Stomach (tissue), 9 donors: ENCODE data around the gene RIOX2. TPM values are rescaled to one million over a fixed set of nuclear protein-coding genes. Genes with fewer than 3 reads are reported as not detected.

ENCODE experiments used
- DNase-seq, 2 donors: peaks; one replicate each; pipeline versions ENCODE4 v3.0.0 to v3.0.0-alpha.2; 2013 to 2019
- H3K27ac ChIP-seq, 5 donors: fragments of 200-600 bp in 4 of 5; sonication (generic) in 4 of 5; one replicate each; pipeline ENCODE4 v1.5.1; 2013 to 2019; ENCODE audit warnings: mild to moderate bottlenecking in 1 of 5, moderate library complexity in 1 of 5
- H3K27me3 ChIP-seq, 3 donors: fragments of 200-600 bp; sonication (generic); one replicate each; pipeline ENCODE4 v1.5.1; 2017 to 2019; ENCODE audit warnings: mixed run types in 1 of 3
- H3K36me3 ChIP-seq, 4 donors: fragments of 200-600 bp; sonication (generic); 1 replicate in 3 of 4; 2 replicates in 1 of 4; pipeline ENCODE4 v1.5.1; 2016 to 2019
- H3K4me1 ChIP-seq, 4 donors: fragments of 200-600 bp; sonication (generic); one replicate each; pipeline ENCODE4 v1.5.1; 2016 to 2019
- H3K4me3 ChIP-seq, 4 donors: fragments of 200-600 bp; sonication (generic) in 3 of 4; one replicate each; pipeline ENCODE4 v1.5.1; 2016 to 2019; ENCODE audit warnings: mild to moderate bottlenecking in 1 of 4
- H3K9me3 ChIP-seq, 4 donors: fragments of 200-600 bp; sonication (generic); one replicate each; pipeline ENCODE4 v1.5.1; 2016 to 2019
- EP300 ChIP-seq: sonication (generic); formaldehyde crosslinking; IDR thresholded peaks from one replicate; pipeline ENCODE4 v1.6.1; 2017; ENCODE audit warnings: antibody characterized with exemption
- POLR2A ChIP-seq, 4 donors: fragments of 450-650 bp; IDR thresholded peaks; one replicate each; pipeline ENCODE4 v1.6.1; 2016; ENCODE audit warnings: antibody characterized with exemption in 4 of 4, control low read depth in 2 of 4, mild to moderate bottlenecking in 1 of 4, moderate library complexity in 1 of 4
- POLR2AphosphoS5 ChIP-seq, 3 donors: sonication (generic); formaldehyde crosslinking; IDR thresholded peaks; one replicate each; pipeline ENCODE4 v1.6.1; 2016; ENCODE audit warnings: antibody characterized with exemption in 3 of 3
- WGBS, 5 donors: extraction: QIAGEN DNeasy Blood & Tissue Kit in 3 of 5; methylation state at CpG; one replicate each; pipeline versions ENCODE4 v1.1.5 to v1.1.7; 2013 to 2018; 5-methylcytosine and 5-hydroxymethylcytosine counted together
- intact Hi-C: fragments of 100-400 bp; cut with DNase I; formaldehyde crosslinking; loops from one replicate; pipeline ENCODE4 v1.15.1; 2023; ENCODE audit warnings: low total_unique reads
- polyA plus RNA-seq, 3 donors: library from polyadenylated mRNA; stranded (reverse); fragments of 200-250 nt; gene quantifications; one replicate each; pipeline ENCODE4 v1.2.3, GENCODE V29; 2013
- total RNA-seq, 5 donors: library from RNA; depleted of rRNA; stranded (reverse); fragments of >200 nt; gene quantifications; one replicate each; pipeline versions ENCODE4 v1.1.0 to v1.2.3, GENCODE V29; 2014 to 2016
- TF ChIP-seq, protein P1 (sequence below), 7 experiments: fragments of 450-650 bp in 4 of 7; fragments of 200-600 bp in 3 of 7; sonication (generic) in 3 of 7; IDR thresholded peaks; one replicate each; pipeline ENCODE4 v1.5.1; 2016 to 2019; ENCODE audit warnings: antibody characterized with exemption in 7 of 7, control low read depth in 2 of 7, mild to moderate bottlenecking in 1 of 7
- donor health status: healthy with polysubstance abuse.
- donor health status: Bipolar disorder and iron deficiency.
- donor health status: healthy.

Gene RIOX2
- total and polyA plus RNA-seq, 8 donors, result 0.58 to 28.1 (median 17.0) TPM

DNA sequence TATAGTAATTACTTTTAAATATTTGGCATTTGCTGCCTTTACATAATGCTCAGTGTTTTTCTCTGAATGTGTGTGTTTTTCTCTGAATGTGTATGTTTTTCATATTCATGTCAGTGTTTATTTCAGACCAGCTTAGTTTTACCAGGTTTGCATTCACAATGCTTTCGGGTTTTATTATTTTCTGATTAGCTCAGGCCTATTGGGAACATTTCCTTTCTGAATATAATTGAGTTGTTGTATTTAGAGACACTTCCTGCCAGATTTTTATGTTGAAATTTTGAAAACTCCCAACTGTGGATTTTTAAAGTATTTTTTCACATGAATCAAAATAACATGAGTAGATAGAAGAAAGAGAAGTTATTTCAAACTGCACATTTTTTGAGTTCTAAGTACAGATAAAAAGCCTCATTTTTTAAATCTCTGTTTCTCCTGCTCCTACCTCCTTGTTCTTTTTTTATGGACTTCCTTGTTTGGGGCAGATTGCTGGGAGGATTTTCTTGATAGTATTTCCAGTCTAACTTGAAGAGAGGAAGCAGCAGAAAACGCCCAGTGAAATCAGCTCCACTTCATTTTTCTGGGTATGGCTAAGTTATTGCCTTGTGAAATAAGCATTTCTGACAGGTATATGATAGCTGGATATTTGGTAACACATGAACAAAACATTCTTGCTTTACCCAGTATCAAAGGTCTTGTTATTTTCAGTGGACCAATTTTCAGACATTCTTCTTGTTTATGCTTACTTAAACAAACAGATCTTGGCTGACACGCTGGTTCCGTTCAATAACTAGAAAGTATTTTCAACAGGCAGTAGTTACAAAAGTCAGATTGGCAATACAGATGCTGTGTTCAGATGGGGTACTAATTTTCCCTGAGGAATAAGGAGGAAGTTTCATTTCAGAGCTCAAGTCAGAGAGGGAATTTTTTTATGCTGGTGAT, 70.7 kb downstream of the RIOX2 start:
- no peaks in the 10 kb centered on the region for H3K27me3 ChIP-seq
- peak overlapping the region in 4 of 5 donors; percentile 21 to 64 (median 34) for H3K27ac ChIP-seq
- no peak for TF ChIP-seq EP300
- TF ChIP-seq, protein P1, sequence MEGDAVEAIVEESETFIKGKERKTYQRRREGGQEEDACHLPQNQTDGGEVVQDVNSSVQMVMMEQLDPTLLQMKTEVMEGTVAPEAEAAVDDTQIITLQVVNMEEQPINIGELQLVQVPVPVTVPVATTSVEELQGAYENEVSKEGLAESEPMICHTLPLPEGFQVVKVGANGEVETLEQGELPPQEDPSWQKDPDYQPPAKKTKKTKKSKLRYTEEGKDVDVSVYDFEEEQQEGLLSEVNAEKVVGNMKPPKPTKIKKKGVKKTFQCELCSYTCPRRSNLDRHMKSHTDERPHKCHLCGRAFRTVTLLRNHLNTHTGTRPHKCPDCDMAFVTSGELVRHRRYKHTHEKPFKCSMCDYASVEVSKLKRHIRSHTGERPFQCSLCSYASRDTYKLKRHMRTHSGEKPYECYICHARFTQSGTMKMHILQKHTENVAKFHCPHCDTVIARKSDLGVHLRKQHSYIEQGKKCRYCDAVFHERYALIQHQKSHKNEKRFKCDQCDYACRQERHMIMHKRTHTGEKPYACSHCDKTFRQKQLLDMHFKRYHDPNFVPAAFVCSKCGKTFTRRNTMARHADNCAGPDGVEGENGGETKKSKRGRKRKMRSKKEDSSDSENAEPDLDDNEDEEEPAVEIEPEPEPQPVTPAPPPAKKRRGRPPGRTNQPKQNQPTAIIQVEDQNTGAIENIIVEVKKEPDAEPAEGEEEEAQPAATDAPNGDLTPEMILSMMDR (IDR thresholded peaks at IDR 0.05), result no peak
- no peak for TF ChIP-seq POLR2AphosphoS5 (IDR thresholded peaks at IDR 0.05)
- no peak for TF ChIP-seq POLR2A (IDR thresholded peaks at IDR 0.05)
- H3K4me3 ChIP-seq, result no peak overlapping the region
- peaks cover 0 to 33% (median 24%) of the 10 kb centered on the region in 4 donors for H3K36me3 ChIP-seq
- intact Hi-C loops, result no loop called here
- H3K9me3 ChIP-seq, result no peaks in the 10 kb centered on the region
- H3K4me1 ChIP-seq, result peaks cover 0 to 14% (median 12%) of the 10 kb centered on the region in 4 donors
- DNase-seq, result peak in 1 of 2 donors; percentile 47
- 37 to 49% (median 42%) methylated on average over 4 of the region's 4 CpGs for WGBS, 5 donors

DNA sequence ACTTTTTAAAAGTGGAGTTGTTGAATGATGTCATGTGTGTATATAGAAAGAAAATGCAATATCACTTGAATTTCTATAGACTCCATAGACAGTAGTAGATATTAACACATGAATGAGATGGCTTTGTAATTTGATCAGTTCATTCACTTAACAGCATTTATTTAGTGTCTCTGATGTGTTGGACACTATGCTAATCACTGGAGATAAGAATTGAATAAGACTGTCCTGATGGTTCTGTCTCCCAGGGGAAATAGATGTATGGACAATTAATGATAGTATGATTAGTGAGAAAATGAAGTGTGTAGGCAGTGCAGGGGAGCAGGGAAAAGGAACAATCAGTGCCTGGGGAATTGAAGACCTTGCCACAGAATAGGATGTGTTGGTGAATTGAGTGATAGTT, 72.9 kb downstream of the RIOX2 start:
- Histone ChIP-seq H3K4me1 (peaks cover 0 to 14% (median 12%) of the 10 kb centered on the region in 4 donors), H3K27me3 (no peaks in the 10 kb centered on the region), H3K4me3 (no peak overlapping the region), H3K27ac (no peak overlapping the region), H3K9me3 (no peaks in the 10 kb centered on the region), H3K36me3 (peaks cover 0 to 46% (median 34%) of the 10 kb centered on the region in 4 donors)
- TF ChIP-seq POLR2AphosphoS5 (IDR thresholded peaks at IDR 0.05) (no peak), EP300 (no peak), POLR2A (IDR thresholded peaks at IDR 0.05) (no peak)
- TF ChIP-seq, protein P1 (IDR thresholded peaks at IDR 0.05), result no peak
- DNase-seq, result no peak
- intact Hi-C loops, result no loop called here

DNA sequence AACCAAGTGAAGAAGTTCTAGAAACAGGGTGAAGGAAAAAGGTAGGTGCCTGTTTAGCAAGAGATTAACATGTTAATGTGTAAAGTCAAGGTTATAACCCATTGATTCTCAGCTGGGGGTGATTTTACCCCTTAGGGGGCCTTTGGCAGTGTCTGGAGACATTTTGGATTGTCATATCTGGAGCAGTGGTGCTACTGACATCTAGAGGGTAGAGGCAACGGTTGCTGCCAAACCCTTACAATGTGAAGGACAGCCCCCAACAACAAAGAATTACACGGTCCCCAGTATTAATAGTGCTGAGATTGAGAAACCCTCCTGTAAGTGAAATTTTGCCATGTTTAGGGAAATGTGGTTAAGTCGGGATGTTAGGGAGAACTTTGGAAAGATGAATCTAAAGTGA, 75.7 kb downstream of the RIOX2 start:
- whole genome bisulfite sequencing, 5 donors, result 86 to 93% (median 89%) methylated on average over 3 of the region's 3 CpGs
- intact Hi-C loops, result no loop called here

DNA sequence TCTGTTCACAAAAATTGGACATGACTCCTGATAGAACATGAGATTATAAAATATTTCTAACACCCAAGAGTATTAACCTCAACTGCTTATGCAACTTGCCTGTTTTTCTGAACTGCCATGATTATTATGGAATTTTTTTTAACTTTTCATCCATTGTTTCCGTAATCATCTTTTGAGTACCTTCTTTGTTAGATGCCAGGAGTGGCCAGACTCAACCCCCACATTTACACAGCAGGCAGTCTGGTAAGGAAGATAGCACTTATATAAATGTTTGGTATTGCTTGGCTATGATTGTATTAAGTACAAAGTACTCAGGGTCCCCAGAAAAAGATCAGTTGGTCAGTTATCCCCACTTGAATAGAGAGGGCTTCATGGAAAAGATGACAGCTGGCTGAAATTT, 76.1 kb downstream of the RIOX2 start:
- Histone ChIP-seq H3K4me3 (no peak overlapping the region), H3K9me3 (no peaks in the 10 kb centered on the region), H3K27me3 (no peaks in the 10 kb centered on the region), H3K36me3 (peaks cover 0 to 68% (median 45%) of the 10 kb centered on the region in 4 donors), H3K4me1 (peaks cover 0 to 3% (median 2%) of the 10 kb centered on the region in 4 donors), H3K27ac (no peak overlapping the region)
- 94 to 100% (median 96%) methylated on average over 1 of the region's 1 CpG for WGBS, 5 donors
- no peak for TF ChIP-seq POLR2AphosphoS5 (IDR thresholded peaks at IDR 0.05)
- intact Hi-C loops, result no loop called here
- no peak for DNase-seq

More for the DNA sequence above, 75.7 kb downstream of the RIOX2 start:
- H3K4me1 ChIP-seq, result peaks cover 0 to 7% (median 6%) of the 10 kb centered on the region in 4 donors
- H3K9me3 ChIP-seq, result no peaks in the 10 kb centered on the region
- no peak overlapping the region for H3K27ac ChIP-seq
- no peaks in the 10 kb centered on the region for H3K27me3 ChIP-seq
- TF ChIP-seq EP300 (no peak), POLR2A (IDR thresholded peaks at IDR 0.05) (no peak), POLR2AphosphoS5 (IDR thresholded peaks at IDR 0.05) (no peak)
- TF ChIP-seq, protein P1 (IDR thresholded peaks at IDR 0.05), result no peak
- DNase-seq, result no peak
- peaks cover 0 to 63% (median 44%) of the 10 kb centered on the region in 4 donors for H3K36me3 ChIP-seq
- no peak overlapping the region for H3K4me3 ChIP-seq
